Breast epithelium (tissue), 4 donors: ENCODE measurements around the gene AGPAT3. TPM values are rescaled to one million over a fixed set of nuclear protein-coding genes. Genes with fewer than 3 reads are reported as not detected.

Experiments used
- DNase-seq, 2 donors: peaks; one replicate each; pipeline ENCODE4 v3.0.0-alpha.2; 2019; ENCODE audit warnings: low spot score in 2 of 2
- H3K27ac ChIP-seq, 2 donors: fragments of 200-600 bp; sonication (generic) in 1 of 2; one replicate each; pipeline ENCODE4 v1.5.1; 2016 to 2019; ENCODE audit warnings: mild to moderate bottlenecking in 1 of 2
- H3K27me3 ChIP-seq, 2 donors: fragments of 200-600 bp; sonication (generic) in 1 of 2; one replicate each; pipeline versions ENCODE4 v1.5.1 to v1.6.0; 2017 to 2019; ENCODE audit warnings: control low read depth in 1 of 2, mild to moderate bottlenecking in 1 of 2
- H3K36me3 ChIP-seq: fragments of 200-600 bp; one replicate; pipeline ENCODE4 v1.5.1; 2019
- H3K4me1 ChIP-seq, 2 donors: fragments of 200-600 bp; sonication (generic); one replicate each; pipeline ENCODE4 v1.5.1; 2016 to 2019; ENCODE audit warnings: control low read depth in 1 of 2
- H3K4me3 ChIP-seq, 3 donors: fragments of 200-600 bp; sonication (generic); 1 replicate in 2 of 3; 2 replicates in 1 of 3; pipeline ENCODE4 v1.5.1; 2016 to 2019; ENCODE audit warnings: mild to moderate bottlenecking in 3 of 3, moderate library complexity in 2 of 3
- H3K9me3 ChIP-seq, 2 donors: fragments of 200-600 bp; sonication (generic) in 1 of 2; one replicate each; pipeline ENCODE4 v1.5.1; 2016 to 2019; ENCODE audit warnings: control low read depth in 1 of 2
- CTCF ChIP-seq, 3 donors: fragments of 450-650 bp; IDR thresholded peaks; one replicate each; pipeline ENCODE4 v1.5.1; 2016 to 2017; ENCODE audit warnings: antibody characterized with exemption in 3 of 3, mild to moderate bottlenecking in 3 of 3, moderate library complexity in 3 of 3
- POLR2A ChIP-seq: fragments of 450-650 bp; IDR thresholded peaks from one replicate; pipeline ENCODE4 v1.6.1; 2016; ENCODE audit warnings: antibody characterized with exemption, mild to moderate bottlenecking, moderate library complexity
- POLR2AphosphoS5 ChIP-seq, 3 donors: sonication (generic); formaldehyde crosslinking; IDR thresholded peaks; one replicate each; pipeline ENCODE4 v1.6.1; 2017; ENCODE audit warnings: antibody characterized with exemption in 3 of 3
- intact Hi-C: fragments of 100-400 bp; cut with DNase I; formaldehyde crosslinking; loops from one replicate; pipeline ENCODE4 v1.15.1; 2023; ENCODE audit warnings: low total_unique reads
- total RNA-seq, 3 donors: library from RNA; depleted of rRNA; stranded (reverse); fragments of >200 nt; gene quantifications; one replicate each; pipeline ENCODE4 v1.1.0, GENCODE V29; 2016

Gene AGPAT3
- total RNA-seq, 3 donors from 2014 or later = 27.2 to 35.8 (median 28.2) TPM

- Histone ChIP-seq H3K27me3 (no peaks in the 10 kb centered on the region), H3K27ac (no peak overlapping the region), H3K4me3 (no peak overlapping the region), H3K4me1 (no peaks in the 10 kb centered on the region), H3K9me3 (no peaks in the 10 kb centered on the region), H3K36me3 (no peaks in the 10 kb centered on the region)
- no peak for DNase-seq
- TF ChIP-seq CTCF (IDR thresholded peaks at IDR 0.05) (no peak), POLR2AphosphoS5 (IDR thresholded peaks at IDR 0.05) (no peak), POLR2A (no peak)
- intact Hi-C loops = no loop called here
These were observed 6.0 kb upstream of the AGPAT3 start for GRCh38 chr21:43858806-43859648.

- no peaks in the 10 kb centered on the region for H3K36me3 ChIP-seq
- H3K4me1 ChIP-seq = no peaks in the 10 kb centered on the region
- H3K4me3 ChIP-seq = no peak overlapping the region
- DNase-seq = no peak
- TF ChIP-seq CTCF (IDR thresholded peaks at IDR 0.05) = no peak
- TF ChIP-seq POLR2AphosphoS5 (IDR thresholded peaks at IDR 0.05) = no peak
- no peak for TF ChIP-seq POLR2A
- no peak overlapping the region for H3K27ac ChIP-seq
- H3K27me3 ChIP-seq = no peaks in the 10 kb centered on the region
- intact Hi-C loops = no loop called here
- H3K9me3 ChIP-seq = no peaks in the 10 kb centered on the region
These were observed 5.2 kb upstream of the AGPAT3 start for GRCh38 chr21:43859747-43860214.

- H3K27ac ChIP-seq = no peak overlapping the region
These were observed 3.3 kb upstream of the AGPAT3 start for GRCh38 chr21:43861706-43862105.

GRCh38 chr21:43864313-43864961 lies 586 bp upstream of the AGPAT3 start:
- peak overlapping the region; percentile 75 to 93 (median 89) for H3K4me3 ChIP-seq
- intact Hi-C loops = no loop called here
- DNase-seq = peak; percentile 48 to 67
- no peaks in the 10 kb centered on the region for H3K9me3 ChIP-seq
- no peaks in the 10 kb centered on the region for H3K36me3 ChIP-seq
- TF ChIP-seq POLR2A (peak; percentile 58), CTCF (IDR thresholded peaks at IDR 0.05) (no peak), POLR2AphosphoS5 (IDR thresholded peaks at IDR 0.05) (peak in 2 of 3 donors; percentile 42 to 50)
- no peaks in the 10 kb centered on the region for H3K27me3 ChIP-seq
- H3K27ac ChIP-seq = peak overlapping the region; percentile 93 to 96
- H3K4me1 ChIP-seq = peaks cover 4 to 7% of the 10 kb centered on the region in 2 donors

More at GRCh38 chr21:43861706-43862105, 3.3 kb upstream of the AGPAT3 start:
- no peaks in the 10 kb centered on the region for H3K9me3 ChIP-seq
- intact Hi-C loops = no loop called here
- no peaks in the 10 kb centered on the region for H3K27me3 ChIP-seq
- no peak for DNase-seq
- H3K36me3 ChIP-seq = no peaks in the 10 kb centered on the region
- TF ChIP-seq POLR2AphosphoS5 (IDR thresholded peaks at IDR 0.05) (no peak), POLR2A (no peak), CTCF (IDR thresholded peaks at IDR 0.05) (no peak)
- no peak overlapping the region for H3K4me3 ChIP-seq
- H3K4me1 ChIP-seq = peaks cover under 1 to 5% of the 10 kb centered on the region in 2 donors
